NCI-H748 (cell line): ENCODE measurements around the gene TREM2.
"Not testable (repeated sequence)": the region's sequence is repeated elsewhere in the genome, so short reads cannot be mapped to it uniquely, and the experiment has no call there.

Experiments
- DNase-seq: peaks from one replicate; lab custom pipeline; 2025; ENCODE audit not compliant: unreplicated experiment; lab: John Stamatoyannopoulos, UW

TREM2 gene

DNA sequence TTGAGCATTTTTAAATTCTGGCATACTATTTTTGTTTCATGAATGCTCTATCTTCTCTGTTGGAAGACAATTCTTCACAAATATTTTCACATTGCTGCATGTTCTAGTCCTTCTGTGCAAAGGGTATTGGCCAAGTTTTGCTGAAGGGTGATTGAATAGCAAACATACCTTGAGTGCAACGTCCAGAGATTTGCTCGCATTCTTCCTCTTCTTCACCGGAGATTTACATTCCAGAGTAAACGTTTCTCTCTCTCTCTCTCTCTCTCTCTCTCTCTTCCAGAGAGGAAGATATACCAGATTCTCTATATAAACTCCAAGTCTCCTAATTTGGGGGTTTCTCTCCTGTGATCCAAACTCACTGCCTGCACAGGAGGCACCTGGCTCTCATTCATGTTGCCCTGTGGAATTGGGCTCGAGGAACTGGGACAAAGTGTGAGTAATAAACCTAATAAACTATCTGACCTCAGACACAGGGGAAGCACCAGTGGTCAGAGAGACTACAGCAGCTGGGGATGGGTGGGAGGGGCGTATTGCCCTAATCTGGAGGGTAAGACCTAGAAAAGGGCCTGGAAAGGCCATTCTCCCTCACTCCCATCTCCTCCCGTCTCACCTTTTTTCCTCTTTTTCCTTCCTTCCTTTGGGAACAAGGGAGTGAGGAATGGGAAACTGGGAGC, 7.6 kb downstream of the TREM2 start:
- no peak for DNase-seq

DNA sequence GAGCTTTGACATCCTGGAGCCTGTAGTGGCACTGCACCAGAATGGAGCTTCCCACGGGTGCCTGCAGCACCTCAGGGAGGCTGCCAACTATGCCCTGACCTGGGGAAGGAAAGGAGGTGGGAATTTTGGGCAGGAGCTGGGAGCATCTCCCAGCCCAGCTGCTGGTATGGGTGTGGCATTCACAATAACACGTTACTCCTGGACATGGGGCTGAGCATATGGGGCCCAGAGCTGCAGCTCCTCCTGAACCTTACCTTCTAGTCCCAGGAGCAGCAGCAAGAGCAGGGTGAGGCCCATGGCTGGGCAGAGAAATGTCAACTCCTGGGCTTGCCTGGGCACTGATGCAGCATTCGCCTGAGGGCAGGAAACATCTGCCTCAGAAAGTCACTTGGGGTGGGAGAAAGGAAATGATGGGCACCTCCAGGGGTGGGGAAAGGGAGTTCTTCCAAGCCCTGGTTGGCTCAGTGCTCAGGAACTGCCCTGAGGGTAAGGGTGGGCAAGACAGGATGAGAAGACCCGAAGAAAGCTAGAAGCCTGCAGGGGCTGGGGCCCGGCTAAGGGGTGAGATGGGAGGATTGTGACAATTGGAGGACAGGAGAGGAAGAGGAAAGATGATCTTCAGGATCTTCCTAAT, 8.8 kb downstream of the TREM2 start, which contains the start of gene TREML1:
Gene TREML1, minus strand, starts transcription at position 356 of the 634 bp plus-strand sequence. Its CDS starts 59 bp downstream, at position 297.
- DNase-seq: no peak

DNA sequence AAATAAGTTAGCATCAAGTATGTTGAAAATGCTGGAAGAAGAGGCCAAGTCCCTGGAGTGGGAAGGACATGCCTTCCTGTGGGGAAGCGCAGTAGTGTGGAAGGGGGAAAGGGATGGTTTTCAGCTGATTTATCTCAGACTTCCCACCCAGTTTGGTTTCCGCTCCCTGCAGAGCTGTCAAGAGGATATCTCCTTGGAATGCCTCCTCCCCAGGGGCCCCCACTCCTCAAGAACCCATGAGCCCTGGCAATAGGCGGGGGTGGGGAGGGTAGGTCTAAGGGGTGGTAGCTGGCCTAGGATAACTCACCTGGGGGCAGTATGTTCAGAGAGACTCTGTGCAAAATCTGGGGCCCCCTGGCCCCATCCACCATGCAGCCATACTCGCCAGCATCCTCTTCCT, 9.5 kb downstream of the TREM2 start:
- no peak for DNase-seq

DNA sequence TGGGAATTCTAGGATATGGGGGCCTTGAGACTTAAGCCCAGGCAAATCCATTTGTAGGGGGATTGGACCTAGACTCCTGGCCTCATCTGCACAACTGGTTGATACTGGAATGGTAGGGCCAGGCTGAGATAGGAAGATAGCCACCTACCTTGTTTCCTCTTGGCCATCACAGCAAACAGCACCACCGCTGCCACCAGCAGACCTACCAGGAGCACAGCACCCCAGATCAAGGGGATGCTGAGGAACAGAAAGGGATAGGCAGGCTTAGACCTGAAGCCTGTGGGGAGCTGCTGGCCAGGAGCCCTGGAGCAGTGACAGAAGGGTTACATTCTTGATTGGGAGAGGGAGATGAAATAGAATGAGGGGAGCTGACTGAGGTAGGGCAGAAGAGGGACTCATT, 12.2 kb downstream of the TREM2 start:
- DNase-seq: no peak

DNA sequence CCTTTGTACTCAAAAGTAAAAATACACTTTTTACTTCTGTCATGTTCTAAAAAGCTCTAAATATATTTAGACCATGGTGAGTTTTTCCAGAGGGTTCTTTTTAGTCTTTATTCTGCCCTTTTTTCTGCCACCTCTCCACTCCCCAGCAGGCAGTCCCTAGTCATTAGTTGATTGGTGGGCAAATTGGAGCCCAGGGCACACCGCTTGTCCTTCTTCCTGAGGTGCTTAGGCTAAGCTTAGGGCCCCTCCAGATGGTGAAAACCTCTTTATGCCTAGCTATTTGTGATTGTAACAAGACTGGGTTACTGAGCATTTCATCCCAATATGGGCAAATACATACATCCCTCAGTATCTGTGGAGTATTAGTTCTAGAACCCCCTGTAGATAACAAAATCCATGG, 15.0 kb downstream of the TREM2 start:
- DNase-seq: no peak

DNA sequence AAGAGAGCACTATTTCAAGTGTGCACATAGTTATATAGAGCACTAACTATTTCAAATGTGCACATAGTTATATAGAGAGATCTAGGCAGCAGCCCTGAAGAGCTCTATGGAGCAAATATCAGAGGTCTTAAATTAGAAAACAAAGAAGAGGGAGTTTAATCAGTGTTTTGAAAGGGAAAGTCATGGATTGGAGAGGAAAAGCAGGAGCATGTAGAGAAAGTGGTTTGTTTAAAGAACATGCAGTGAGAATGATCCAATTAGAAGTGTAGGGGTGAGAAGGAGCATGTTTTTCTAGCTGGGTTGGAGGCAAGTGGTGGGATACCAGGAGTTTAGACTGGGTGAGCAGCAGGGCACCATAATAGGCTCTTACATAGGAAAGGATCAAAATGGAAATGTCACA, 26.0 kb downstream of the TREM2 start:
- DNase-seq: no peak

DNA sequence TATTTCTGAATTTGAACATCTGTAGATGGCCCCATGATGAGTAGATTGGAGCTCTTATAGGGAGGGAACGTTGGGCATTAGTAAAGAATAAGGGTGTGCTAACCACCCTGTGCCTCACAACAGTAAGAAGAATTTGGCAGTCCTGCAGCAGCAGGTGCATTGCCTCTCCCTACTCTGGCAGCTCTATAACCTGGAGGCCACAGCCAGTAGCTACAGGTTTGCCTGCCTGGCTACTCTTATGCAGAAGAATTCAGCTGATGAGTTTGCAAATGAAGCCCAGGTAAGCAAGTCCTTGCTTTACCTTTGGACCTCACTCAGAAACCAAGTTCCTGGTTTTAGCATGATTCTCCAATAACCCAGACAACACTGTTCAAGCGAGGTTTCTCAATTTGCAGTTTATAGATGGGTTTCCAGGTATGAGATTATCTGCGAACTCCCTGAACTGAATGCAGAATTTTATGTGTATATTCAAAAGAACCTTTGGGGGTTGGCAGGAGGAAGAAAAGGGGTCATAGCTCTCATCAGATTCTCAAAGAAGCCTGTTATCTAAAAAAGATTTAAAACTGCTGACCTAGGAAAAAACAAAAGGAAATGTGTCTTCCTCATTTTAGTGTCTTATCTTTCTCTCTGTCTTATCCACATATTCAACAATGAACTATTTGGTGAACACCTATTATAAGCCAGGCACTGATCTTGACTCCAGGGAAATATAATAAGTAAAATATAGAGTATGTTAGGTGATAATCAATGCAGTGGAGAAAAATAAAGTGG, 27.7 kb downstream of the TREM2 start:
- no peak for DNase-seq

DNA sequence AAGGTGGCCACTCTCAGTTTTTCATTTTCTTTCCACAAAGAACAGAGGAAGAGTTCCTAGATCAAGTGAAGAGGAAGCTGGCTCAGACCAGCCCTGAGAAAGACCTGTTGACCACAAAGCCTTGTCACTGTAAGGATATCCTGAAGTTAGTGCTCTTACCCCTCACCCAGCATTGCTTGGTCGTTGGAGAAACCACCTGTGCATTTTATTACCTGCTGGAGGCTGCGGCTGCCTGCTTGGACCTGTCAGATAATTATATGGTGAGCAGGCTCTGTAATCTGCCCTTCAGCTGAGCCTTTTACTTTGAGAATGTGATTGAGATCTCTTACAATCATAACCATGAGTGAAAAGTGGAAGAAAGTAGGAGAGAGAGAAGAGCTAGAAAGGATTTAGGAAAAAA, 30.7 kb downstream of the TREM2 start:
- peak; percentile 22 for DNase-seq

DNA sequence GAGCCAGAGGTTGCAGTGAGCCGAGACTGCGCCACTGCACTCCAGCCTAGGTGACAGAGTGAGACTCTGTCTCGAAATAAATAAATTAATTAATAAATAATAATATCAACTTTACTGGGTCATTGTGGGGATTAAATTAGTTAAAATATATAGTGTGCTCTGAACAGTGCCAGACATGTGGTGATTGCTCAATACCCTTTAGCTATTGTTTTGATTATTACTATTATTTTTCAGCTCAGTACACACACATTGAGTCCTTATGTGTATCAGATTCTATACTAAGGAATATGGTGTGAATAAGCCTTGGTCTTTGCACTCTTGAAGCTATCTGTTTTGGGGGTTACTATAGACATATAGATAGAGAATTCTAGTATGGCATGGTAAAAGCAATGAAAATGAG, 37.6 kb downstream of the TREM2 start:
- DNase-seq: no peak

DNA sequence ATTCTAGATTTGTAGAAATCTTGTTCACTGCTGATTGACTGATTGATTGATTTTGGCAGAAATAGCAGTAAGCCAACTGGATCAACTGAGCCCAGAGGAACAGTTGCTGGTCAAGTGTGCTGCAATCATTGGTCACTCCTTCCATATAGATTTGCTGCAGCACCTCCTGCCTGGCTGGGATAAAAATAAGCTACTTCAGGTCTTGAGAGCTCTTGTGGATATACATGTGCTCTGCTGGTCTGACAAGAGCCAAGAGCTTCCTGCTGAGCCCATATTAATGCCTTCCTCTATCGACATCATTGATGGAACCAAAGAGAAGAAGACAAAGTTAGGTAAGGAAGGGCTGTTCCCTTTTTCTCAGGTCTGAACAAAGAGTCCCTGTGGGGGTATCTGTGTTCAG, 40.0 kb downstream of the TREM2 start:
- DNase-seq: no peak

DNA sequence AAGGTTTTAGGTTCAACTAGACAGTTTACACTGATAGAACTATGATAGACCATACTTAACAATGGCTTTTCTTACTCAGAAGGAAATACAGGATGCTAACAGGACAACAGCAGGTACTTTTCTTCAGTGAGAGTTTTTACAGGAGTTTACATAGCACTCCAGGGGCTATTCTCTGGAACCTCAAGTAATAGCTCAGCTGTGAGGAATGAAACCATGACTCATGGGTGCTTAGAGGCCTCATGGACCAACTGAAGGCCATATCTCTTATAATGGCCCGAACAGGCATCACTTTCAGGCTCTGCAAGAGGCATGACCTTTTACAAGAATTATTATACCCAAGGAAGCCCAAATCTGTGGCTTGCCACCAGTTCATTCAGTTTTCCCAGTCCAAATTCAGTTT, 40.5 kb downstream of the TREM2 start:
- no peak for DNase-seq

DNA sequence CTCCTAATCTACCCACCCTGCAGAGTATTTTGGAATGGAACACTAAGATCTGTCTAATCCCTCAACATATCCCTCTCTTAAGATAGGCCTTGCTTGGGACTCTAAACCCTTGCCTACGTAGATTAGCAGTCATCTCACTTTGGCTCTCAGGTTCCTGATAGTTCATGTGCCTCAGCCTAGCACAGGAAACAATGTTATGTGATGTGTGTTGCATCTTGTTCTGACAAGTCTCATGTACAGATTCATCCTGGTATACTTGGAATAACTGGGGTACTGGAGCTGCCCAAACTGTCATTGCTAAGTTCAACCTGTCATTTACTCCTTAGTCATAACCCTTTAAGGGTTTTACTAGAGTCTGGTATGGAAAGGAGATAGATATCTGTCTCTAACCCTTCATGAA, 42.9 kb downstream of the TREM2 start:
- DNase-seq: no peak

DNA sequence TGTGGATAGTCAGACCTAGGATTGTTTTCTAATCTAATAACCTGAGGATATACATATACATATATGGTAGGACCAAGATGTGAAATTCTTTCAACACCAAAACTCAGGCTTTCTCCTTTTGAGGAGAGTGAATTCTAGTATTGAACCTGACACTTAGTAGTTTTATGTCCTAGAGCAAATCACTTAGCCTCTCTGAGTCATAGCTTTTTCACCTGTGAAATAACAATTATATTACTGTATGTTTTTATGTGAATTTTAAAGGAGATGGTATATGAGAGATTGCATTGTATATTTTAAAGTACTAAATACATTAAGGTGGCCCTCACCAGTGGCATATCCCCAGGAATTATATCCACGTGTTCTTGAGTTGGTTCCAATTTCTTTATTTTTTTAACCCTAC, 43.4 kb downstream of the TREM2 start:
- no peak for DNase-seq

DNA sequence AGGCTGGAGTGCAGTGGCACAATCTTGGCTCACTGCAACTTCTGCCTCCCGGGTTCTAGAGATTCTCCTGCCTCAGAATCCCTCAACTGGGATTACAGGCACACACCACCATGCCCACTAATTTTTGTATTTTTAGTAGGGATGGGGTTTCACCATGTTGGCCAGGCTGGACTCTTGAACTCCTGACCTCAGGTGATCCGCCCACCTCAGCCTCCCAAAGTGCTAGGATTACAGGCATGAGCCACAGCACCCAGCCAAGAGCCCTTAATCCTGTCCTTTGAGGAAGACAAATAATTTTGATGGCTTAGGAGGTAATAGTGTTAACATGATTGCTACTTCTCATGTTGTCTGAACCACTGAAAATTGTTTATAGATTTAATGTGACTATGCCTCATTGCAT, 47.9 kb downstream of the TREM2 start:
- not testable (repeated sequence) for DNase-seq

DNA sequence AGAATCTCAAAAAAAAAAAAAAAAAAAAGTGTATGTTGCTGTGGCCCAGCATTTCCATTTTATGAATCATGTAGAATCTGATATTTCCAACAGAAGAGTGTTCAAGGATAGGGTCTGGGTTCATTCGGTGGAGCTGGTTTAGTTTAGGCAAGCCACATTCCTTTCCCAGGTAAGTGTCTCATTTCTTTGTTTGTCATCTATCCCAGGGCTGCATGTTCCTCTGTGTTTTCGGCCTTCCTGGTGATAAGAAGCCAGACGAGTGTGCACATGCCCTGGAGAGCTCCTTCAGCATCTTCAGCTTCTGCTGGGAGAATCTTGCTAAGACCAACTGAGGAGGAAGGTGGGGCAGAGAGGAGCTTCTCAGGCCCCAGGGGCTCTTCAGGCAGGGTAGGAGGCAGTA, 51.9 kb downstream of the TREM2 start:
- no peak for DNase-seq
